HepG2 (cell line): ENCODE measurements around the gene SYMPK. TPM values are rescaled to one million over a fixed set of nuclear protein-coding genes. Genes with fewer than 3 reads are reported as not detected.

Experiments used
- ARNT2 ChIP-seq: sonication (generic); formaldehyde crosslinking; IDR thresholded peaks from 2 replicates; pipeline ENCODE4 v1.8.0; 2022; ENCODE audit warnings: mild to moderate bottlenecking, low read depth, missing genetic modification reagents, moderate library complexity
- ATM ChIP-seq: fragments of 450-650 bp; IDR thresholded peaks from 2 replicates; pipeline ENCODE4 v1.7.1; 2017; ENCODE audit warnings: mild to moderate bottlenecking, borderline replicate concordance
- BCL6 ChIP-seq: IDR thresholded peaks from 2 replicates; pipeline ENCODE4 v1.6.1; 2016; ENCODE audit warnings: missing genetic modification reagents, missing compliant biosample characterization
- CENPX ChIP-seq: sonication (generic); formaldehyde crosslinking; IDR thresholded peaks from 2 replicates; pipeline ENCODE4 v1.9.0; 2021; ENCODE audit warnings: mild to moderate bottlenecking, missing genetic modification reagents, moderate library complexity
- CHD4 ChIP-seq: fragments of 200-600 bp; sonication (generic); IDR thresholded peaks from 2 replicates; pipeline ENCODE4 v1.7.0; 2017; ENCODE audit warnings: mild to moderate bottlenecking, low read length, borderline replicate concordance
- DNMT1 ChIP-seq: sonication (generic); formaldehyde crosslinking; IDR thresholded peaks from 2 replicates; pipeline ENCODE4 v1.5.1; 2020; ENCODE audit warnings: mild to moderate bottlenecking, missing genetic modification reagents
- DRAP1 ChIP-seq: IDR thresholded peaks from 2 replicates; pipeline ENCODE4 v1.6.1; 2016; ENCODE audit warnings: missing genetic modification reagents, missing compliant biosample characterization
- HHEX ChIP-seq: IDR thresholded peaks from 2 replicates; pipeline ENCODE4 v1.6.1; 2016; ENCODE audit warnings: control low read depth
- HMGXB4 ChIP-seq, 2 experiments: sonication (generic) in 1 of 2; formaldehyde crosslinking in 1 of 2; IDR thresholded peaks; 2 replicates each; pipeline versions ENCODE4 v1.4.0 to v1.6.1; 2018 to 2020; ENCODE audit warnings: missing genetic modification reagents in 2 of 2, borderline replicate concordance in 1 of 2, low read depth in 1 of 2, mild to moderate bottlenecking in 1 of 2, missing biosample characterization in 1 of 2
- KLF12 ChIP-seq: sonication (generic); formaldehyde crosslinking; IDR thresholded peaks from 2 replicates; pipeline ENCODE4 v1.4.0; 2020; ENCODE audit warnings: missing genetic modification reagents, borderline replicate concordance
- NCOR1 ChIP-seq: fragments of 200-600 bp; sonication (generic); IDR thresholded peaks from 2 replicates; pipeline ENCODE4 v1.7.0; 2017; ENCODE audit warnings: antibody characterized with exemption, low read length, borderline replicate concordance
- NFE2L1 ChIP-seq: sonication (generic); formaldehyde crosslinking; IDR thresholded peaks from 2 replicates; pipeline ENCODE4 v1.4.0; 2020; ENCODE audit warnings: missing genetic modification reagents, mild to moderate bottlenecking, borderline replicate concordance
- PHF20 ChIP-seq: sonication (generic); formaldehyde crosslinking; IDR thresholded peaks from 2 replicates; pipeline ENCODE4 v1.5.0; 2020; ENCODE audit warnings: mild to moderate bottlenecking, missing genetic modification reagents
- POLR2G ChIP-seq: fragments of 200-400 bp; formaldehyde crosslinking; IDR thresholded peaks from 2 replicates; pipeline ENCODE4 v1.6.1; 2018; ENCODE audit warnings: mild to moderate bottlenecking, low read depth, low read length, moderate library complexity
- RXRA ChIP-seq: sonication (generic); formaldehyde crosslinking; IDR thresholded peaks from 2 replicates; pipeline ENCODE4 v1.5.1; 2020; ENCODE audit warnings: missing genetic modification reagents
- SP2 ChIP-seq: sonication (generic); formaldehyde crosslinking; IDR thresholded peaks from 2 replicates; pipeline ENCODE4 v1.5.1; 2020; ENCODE audit warnings: mild to moderate bottlenecking, missing genetic modification reagents
- SP5 ChIP-seq: IDR thresholded peaks from 2 replicates; pipeline ENCODE4 v1.6.1; 2016; ENCODE audit warnings: low read depth, borderline replicate concordance
- TOPORS ChIP-seq: sonication (generic); formaldehyde crosslinking; IDR thresholded peaks from 2 replicates; pipeline ENCODE4 v1.8.0; 2023; ENCODE audit warnings: mild to moderate bottlenecking, missing genetic modification reagents
- ZBTB21 ChIP-seq: sonication (generic); formaldehyde crosslinking; IDR thresholded peaks from 2 replicates; pipeline ENCODE4 v1.4.0; 2020; ENCODE audit warnings: missing genetic modification reagents
- ZFP36L2 ChIP-seq: sonication (generic); formaldehyde crosslinking; IDR thresholded peaks from 2 replicates; pipeline ENCODE4 v1.4.0; 2020; ENCODE audit warnings: missing genetic modification reagents
- ZMYM2 ChIP-seq: sonication (generic); formaldehyde crosslinking; IDR thresholded peaks from 2 replicates; pipeline ENCODE4 v1.8.0; 2022; ENCODE audit warnings: mild to moderate bottlenecking, missing genetic modification reagents
- ZNF10 ChIP-seq: sonication (generic); formaldehyde crosslinking; IDR thresholded peaks from 2 replicates; pipeline ENCODE4 v1.4.0; 2020; ENCODE audit warnings: mild to moderate bottlenecking, low read depth, missing genetic modification reagents, borderline replicate concordance
- ZNF160 ChIP-seq: sonication (generic); formaldehyde crosslinking; IDR thresholded peaks from 2 replicates; pipeline ENCODE4 v1.8.0; 2022; ENCODE audit warnings: mild to moderate bottlenecking, inconsistent platforms, missing genetic modification reagents
- ZNF20 ChIP-seq: sonication (generic); formaldehyde crosslinking; IDR thresholded peaks from 2 replicates; pipeline ENCODE4 v1.4.0; 2020; ENCODE audit warnings: mild to moderate bottlenecking, moderate library complexity, missing genetic modification reagents
- ZNF619 ChIP-seq: sonication (generic); formaldehyde crosslinking; IDR thresholded peaks from 2 replicates; pipeline ENCODE4 v1.4.0; 2020; ENCODE audit warnings: mild to moderate bottlenecking, missing genetic modification reagents
- ZNF672 ChIP-seq: sonication (generic); formaldehyde crosslinking; IDR thresholded peaks from 2 replicates; pipeline ENCODE4 v1.8.1; 2022; ENCODE audit warnings: missing genetic modification reagents
- polyA plus RNA-seq, 8 experiments: library from polyadenylated mRNA; depleted of rRNA in 3 of 8; stranded (reverse) in 7 of 8; unstranded in 1 of 8; fragments of >200 nt; fragmentation: Illumina TruSeq in 4 of 8; extraction: Trizol in 4 of 8; gene quantifications; 2 replicates each; pipeline versions ENCODE4 v1.2.1 to v1.2.3, GENCODE V29; 2011 to 2016; ENCODE audit warnings: low read depth in 4 of 8, missing spikeins in 1 of 8, mixed read lengths in 1 of 8; ENCODE audit not compliant: insufficient read depth in 1 of 8
- total RNA-seq, 5 experiments: library from RNA; depleted of rRNA; stranded (reverse); fragments of >200 nt; fragmentation: Illumina TruSeq; extraction: Trizol; gene quantifications; 2 replicates each; pipeline ENCODE4 v1.2.3, GENCODE V29; 2016; ENCODE audit warnings: low read depth in 1 of 5
- TF ChIP-seq, protein P1 (sequence below): sonication (generic); formaldehyde crosslinking; IDR thresholded peaks from 2 replicates; pipeline ENCODE4 v1.8.0; 2022; ENCODE audit warnings: mild to moderate bottlenecking, missing genetic modification reagents, borderline replicate concordance
- TF ChIP-seq, protein P2 (sequence below): sonication (generic); formaldehyde crosslinking; IDR thresholded peaks from 2 replicates; pipeline ENCODE4 v1.5.0; 2020; ENCODE audit warnings: missing genetic modification reagents, mild to moderate bottlenecking, borderline replicate concordance

SYMPK gene
- total and polyA plus RNA-seq, 2 of the 13 experiments (the other 11 are each of a cell fraction or from before 2014, with no cell fraction given) = 21.9 to 55.7 TPM

DNA sequence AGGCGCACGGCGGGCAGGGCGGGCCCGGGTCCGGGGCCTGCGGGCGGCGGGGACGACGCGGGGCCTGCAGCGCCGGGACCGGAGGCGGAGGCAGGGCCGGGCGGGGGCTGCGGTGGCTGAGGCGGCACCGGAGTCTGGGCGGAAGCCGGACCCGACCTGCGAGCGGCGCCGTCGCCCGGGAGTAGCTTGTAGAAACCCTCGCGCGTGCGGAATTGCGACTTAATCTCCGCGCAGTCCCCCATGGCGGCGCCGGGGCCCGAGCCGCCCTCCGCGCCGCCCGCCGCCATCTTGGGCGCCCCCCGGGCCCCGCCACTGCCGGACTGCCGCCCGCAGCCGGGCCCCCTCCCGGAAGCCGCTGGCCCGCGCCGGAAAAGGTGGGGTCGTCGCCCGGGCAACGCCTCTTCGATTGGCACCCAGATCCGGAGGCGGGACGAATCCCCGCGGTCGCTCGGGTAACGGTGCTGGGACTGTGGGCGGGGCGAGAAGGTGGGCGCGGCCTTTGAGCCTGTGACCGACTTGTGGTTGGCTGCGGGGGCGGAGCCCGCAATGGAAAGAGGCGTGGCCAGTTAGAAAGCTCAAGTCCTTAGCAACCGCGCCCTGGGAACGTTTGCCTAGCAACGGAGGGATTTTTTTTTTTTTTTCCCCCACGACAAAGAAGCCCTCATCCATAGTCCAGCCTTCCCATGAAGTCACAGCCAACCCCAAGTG is 70.3 kb downstream of the SYMPK start, which contains the start of gene DMWD (continued):
- TF ChIP-seq KLF12 (CRISPR knock-in tag) = peak; percentile 79; the same call in 1 of the 2 replicates
- no peak for TF ChIP-seq ZNF619 (CRISPR knock-in tag)
- TF ChIP-seq, protein P1, sequence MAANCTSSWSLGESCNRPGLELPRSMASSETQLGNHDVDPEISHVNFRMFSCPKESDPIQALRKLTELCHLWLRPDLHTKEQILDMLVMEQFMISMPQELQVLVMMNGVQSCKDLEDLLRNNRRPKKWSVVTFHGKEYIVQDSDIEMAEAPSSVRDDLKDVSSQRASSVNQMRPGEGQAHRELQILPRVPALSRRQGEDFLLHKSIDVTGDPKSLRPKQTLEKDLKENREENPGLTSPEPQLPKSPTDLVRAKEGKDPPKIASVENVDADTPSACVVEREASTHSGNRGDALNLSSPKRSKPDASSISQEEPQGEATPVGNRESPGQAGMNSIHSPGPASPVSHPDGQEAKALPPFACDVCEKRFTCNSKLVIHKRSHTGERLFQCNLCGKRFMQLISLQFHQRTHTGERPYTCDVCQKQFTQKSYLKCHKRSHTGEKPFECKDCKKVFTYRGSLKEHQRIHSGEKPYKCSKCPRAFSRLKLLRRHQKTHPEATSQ = no peak
- no peak for TF ChIP-seq ZFP36L2 (CRISPR knock-in tag)
- TF ChIP-seq SP5 (CRISPR knock-in tag) = peak; percentile 58; the same call in 1 of the 2 replicates
- no peak for TF ChIP-seq DNMT1 (CRISPR knock-in tag)
- TF ChIP-seq TOPORS (CRISPR knock-in tag) = no peak
- peak; percentile 84 for TF ChIP-seq POLR2G
- no peak for TF ChIP-seq BCL6 (CRISPR knock-in tag)
- TF ChIP-seq, protein P2, sequence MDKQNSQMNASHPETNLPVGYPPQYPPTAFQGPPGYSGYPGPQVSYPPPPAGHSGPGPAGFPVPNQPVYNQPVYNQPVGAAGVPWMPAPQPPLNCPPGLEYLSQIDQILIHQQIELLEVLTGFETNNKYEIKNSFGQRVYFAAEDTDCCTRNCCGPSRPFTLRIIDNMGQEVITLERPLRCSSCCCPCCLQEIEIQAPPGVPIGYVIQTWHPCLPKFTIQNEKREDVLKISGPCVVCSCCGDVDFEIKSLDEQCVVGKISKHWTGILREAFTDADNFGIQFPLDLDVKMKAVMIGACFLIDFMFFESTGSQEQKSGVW (CRISPR knock-in tag) = no peak
- TF ChIP-seq CHD4 = no peak
- TF ChIP-seq HHEX = no peak
- peak; percentile 88 for TF ChIP-seq SP2 (CRISPR knock-in tag)
- TF ChIP-seq RXRA (CRISPR knock-in tag) = no peak
- TF ChIP-seq ATM = no peak
- peak; percentile 40; the same call in 1 of the 2 replicates for TF ChIP-seq NCOR1
- no peak; the same call in 1 of the 2 replicates for TF ChIP-seq PHF20 (CRISPR knock-in tag)
- TF ChIP-seq ZNF20 (CRISPR knock-in tag) = no peak
- TF ChIP-seq ZNF10 (CRISPR knock-in tag) = no peak
- TF ChIP-seq HMGXB4 (CRISPR knock-in tag; IDR thresholded peaks at IDR 0.05; ENCODE audit: borderline replicate concordance in 1 of 2, low read depth in 1 of 2) = 0 out of 4 replicates have a peak, but pooled peaks have one; percentile 22 to 32
- TF ChIP-seq ZBTB21 (CRISPR knock-in tag) = no peak
- no peak; the same call in 1 of the 2 replicates for TF ChIP-seq ARNT2 (CRISPR knock-in tag)
- no peak for TF ChIP-seq ZNF672
- peak; percentile 66 for TF ChIP-seq DRAP1 (CRISPR knock-in tag)
- TF ChIP-seq ZNF160 = no peak
- TF ChIP-seq ZMYM2 = no peak
- no peak for TF ChIP-seq NFE2L1
- no peak for TF ChIP-seq CENPX (CRISPR knock-in tag)
